MM.1S (cell line): Measurements from ENCODE around the gene CTRB1.
"Not testable (repeated sequence)": the region's sequence is repeated elsewhere in the genome, so short reads cannot be mapped to it uniquely, and the experiment has no call there.

Source experiments
- DNase-seq: peaks from one replicate; pipeline ENCODE4 v3.0.0-alpha.2; 2015
- H2AFZ ChIP-seq: fragments of 300-600 bp; sonication (generic); 2 replicates; pipeline ENCODE4 v1.6.0; 2016; ENCODE audit warnings: antibody characterized with exemption, low read length
- H3F3A ChIP-seq: fragments of 300-600 bp; sonication (generic); 2 replicates; pipeline ENCODE4 v1.6.1; 2016; ENCODE audit warnings: mild to moderate bottlenecking, antibody characterized with exemption, low read length, moderate library complexity, mixed read lengths; ENCODE audit not compliant: insufficient read depth
- H3K27ac ChIP-seq: fragments of 300-600 bp; sonication (generic); 2 replicates; pipeline ENCODE4 v1.5.1; 2016; ENCODE audit warnings: mild to moderate bottlenecking, low read length
- H3K27me3 ChIP-seq: fragments of 300-600 bp; sonication (generic); replicated peaks from 2 replicates; pipeline ENCODE4 v1.6.0; 2016; ENCODE audit warnings: low read length; ENCODE audit not compliant: insufficient read depth
- H3K36me3 ChIP-seq: fragments of 300-600 bp; sonication (generic); replicated peaks from 2 replicates; pipeline ENCODE4 v1.6.1; 2016; ENCODE audit warnings: mild to moderate bottlenecking, low read length, mixed read lengths; ENCODE audit not compliant: insufficient read depth
- H3K4me1 ChIP-seq: fragments of 300-600 bp; sonication (generic); 2 replicates; pipeline ENCODE4 v1.6.1; 2016; ENCODE audit warnings: low read length, mixed read lengths
- H3K4me2 ChIP-seq: fragments of 300-600 bp; sonication (generic); 2 replicates; pipeline ENCODE4 v1.6.0; 2016; ENCODE audit warnings: low read depth, low read length
- H3K4me3 ChIP-seq: fragments of 300-600 bp; sonication (generic); 2 replicates; pipeline ENCODE4 v1.5.1; 2016; ENCODE audit warnings: low read length, mixed read lengths
- H3K79me2 ChIP-seq: fragments of 300-600 bp; sonication (generic); 2 replicates; pipeline ENCODE4 v1.6.1; 2016; ENCODE audit warnings: mixed run types, low read length, mixed read lengths
- H3K9ac ChIP-seq: fragments of 300-600 bp; sonication (generic); 2 replicates; pipeline ENCODE4 v1.6.1; 2016; ENCODE audit warnings: low read length, mixed read lengths
- H3K9me2 ChIP-seq: fragments of 300-600 bp; sonication (generic); replicated peaks from 2 replicates; pipeline ENCODE4 v1.6.1; 2016; ENCODE audit warnings: mild to moderate bottlenecking, low read length, mixed read lengths; ENCODE audit not compliant: insufficient read depth
- H3K9me3 ChIP-seq: fragments of 300-600 bp; sonication (generic); replicated peaks from 2 replicates; pipeline ENCODE4 v1.6.1; 2016; ENCODE audit warnings: mild to moderate bottlenecking, low read length, mixed read lengths; ENCODE audit not compliant: insufficient read depth
- H4K20me1 ChIP-seq: fragments of 300-600 bp; sonication (generic); 2 replicates; pipeline ENCODE4 v1.6.1; 2016; ENCODE audit warnings: mild to moderate bottlenecking, low read length, moderate library complexity, mixed read lengths; ENCODE audit not compliant: insufficient read depth
- CTCF ChIP-seq: fragments of 300-600 bp; sonication (generic); IDR thresholded peaks from 2 replicates; pipeline ENCODE4 v1.5.1; 2016; ENCODE audit warnings: antibody characterized with exemption, low read length, mixed read lengths
- EZH2 ChIP-seq: fragments of 300-600 bp; sonication (generic); optimal IDR thresholded peaks from 2 replicates; pipeline ENCODE3; 2017; ENCODE audit warnings: low read depth, mild to moderate bottlenecking, antibody characterized with exemption, low read length, mixed read lengths
- EZH2phosphoT487 ChIP-seq: fragments of 300-600 bp; sonication (generic); IDR thresholded peaks from 2 replicates; pipeline ENCODE4 v1.6.1; 2018; ENCODE audit warnings: antibody characterized with exemption, low read length

CTRB1 gene

GRCh38 chr16:75271441-75272096, 52.8 kb downstream of the CTRB1 start:
- Histone ChIP-seq H3K9me2 (no peaks in the 10 kb centered on the region), H3F3A (no peaks in the 10 kb centered on the region), H3K4me1 (no peaks in the 10 kb centered on the region), H3K79me2 (no peaks in the 10 kb centered on the region), H3K9ac (no peak overlapping the region), H2AFZ (no peak overlapping the region), H3K36me3 (no peaks in the 10 kb centered on the region), H3K9me3 (no peaks in the 10 kb centered on the region), H3K4me3 (no peak overlapping the region), H3K27me3 (0 out of 2 replicates have a peak, but pooled peaks cover 4% of the 10 kb centered on the region), H3K4me2 (no peak overlapping the region), H4K20me1 (no peaks in the 10 kb centered on the region), H3K27ac (no peak overlapping the region)
- no peak for TF ChIP-seq EZH2phosphoT487
- no peak for TF ChIP-seq EZH2
- no peak for TF ChIP-seq CTCF
- no peak for DNase-seq

- Histone ChIP-seq H3F3A (no peaks in the 10 kb centered on the region), H3K9me3 (no peaks in the 10 kb centered on the region), H3K79me2 (no peaks in the 10 kb centered on the region), H3K9ac (no peak overlapping the region), H3K4me3 (no peak overlapping the region), H3K27ac (no peak overlapping the region), H3K36me3 (no peaks in the 10 kb centered on the region), H3K27me3 (no peaks in the 10 kb centered on the region), H3K4me2 (no peak overlapping the region), H3K9me2 (no peaks in the 10 kb centered on the region), H4K20me1 (no peaks in the 10 kb centered on the region), H3K4me1 (no peaks in the 10 kb centered on the region), H2AFZ (no peak overlapping the region)
- DNase-seq = no peak
- TF ChIP-seq CTCF = no peak
- TF ChIP-seq EZH2 = no peak
- no peak for TF ChIP-seq EZH2phosphoT487
Observed at GRCh38 chr16:75272097-75272551, 53.3 kb downstream of the CTRB1 start.

GRCh38 chr16:75272629-75273028, 53.8 kb downstream of the CTRB1 start:
- not testable (repeated sequence) for H4K20me1 ChIP-seq, H3K4me2 ChIP-seq, DNase-seq, H3K4me1 ChIP-seq, H3K4me3 ChIP-seq, H3K36me3 ChIP-seq, H2AFZ ChIP-seq, H3K9me3 ChIP-seq, H3K9me2 ChIP-seq, H3F3A ChIP-seq, H3K27me3 ChIP-seq, H3K27ac ChIP-seq, H3K79me2 ChIP-seq, H3K9ac ChIP-seq

GRCh38 chr16:75273054-75273925, 54.5 kb downstream of the CTRB1 start:
- no peaks in the 10 kb centered on the region for H3K9me2 ChIP-seq
- TF ChIP-seq EZH2 (no peak), EZH2phosphoT487 (no peak), CTCF (no peak)
- H3K27ac ChIP-seq = no peak overlapping the region
- no peak for DNase-seq
- no peak overlapping the region for H3K9ac ChIP-seq
- H3K4me2 ChIP-seq = no peak overlapping the region
- H3K36me3 ChIP-seq = no peaks in the 10 kb centered on the region
- no peaks in the 10 kb centered on the region for H3K79me2 ChIP-seq
- no peaks in the 10 kb centered on the region for H3K9me3 ChIP-seq
- H3F3A ChIP-seq = no peaks in the 10 kb centered on the region
- H3K27me3 ChIP-seq = no peaks in the 10 kb centered on the region
- H3K4me3 ChIP-seq = no peak overlapping the region
- H4K20me1 ChIP-seq = no peaks in the 10 kb centered on the region
- no peaks in the 10 kb centered on the region for H3K4me1 ChIP-seq
- no peak overlapping the region for H2AFZ ChIP-seq
